ENCODE data around the gene SFRP4. TPM values are rescaled to one million over a fixed set of nuclear protein-coding genes. Genes with fewer than 3 reads are reported as not detected.

SFRP4 gene
- total RNA-seq, 1 experiment from 2014 or later = not detected

- Mint-ChIP-seq H3K27me3 (ENCODE audit: unreplicated experiment) (no peaks in the 10 kb centered on the region), H3K36me3 (ENCODE audit: insufficient read depth, unreplicated experiment) (no peaks in the 10 kb centered on the region), H3K4me1 (ENCODE audit: low read depth, unreplicated experiment) (peaks cover 46% of the 10 kb centered on the region), H3K4me3 (ENCODE audit: low read depth, unreplicated experiment) (peak overlapping the region; percentile 40), H3K27ac (ENCODE audit: unreplicated experiment) (peak overlapping the region; percentile 79), H3K9me3 (ENCODE audit: low read depth, unreplicated experiment) (no peaks in the 10 kb centered on the region)
- CTCF ChIA-PET = interaction anchor here (3.2 kb wide), 1 partner anchor 26 kb away, joined by 19 read pairs; the partner anchor contains the start of gene SFRP4
- intact Hi-C loops (cut with micrococcal nuclease; ENCODE audit: unreplicated experiment) = loop anchor here (2.0 to 5.0 kb wide), 2 partner anchors 22 to 44 kb away; partner anchors contain the start of gene EPDR1
- no TSS peak for BruUV-seq (replicated peaks)
- TF ChIP-seq CTCF (IDR thresholded peaks at IDR 0.05; ENCODE audit: unreplicated experiment) = no peak
- DNase-seq = peak; percentile 67
These were observed 26.5 kb upstream of the SFRP4 start for GRCh38 chr7:37942934-37943610.

GRCh38 chr7:37933018-37933566 lies 16.5 kb upstream of the SFRP4 start:
- Mint-ChIP-seq H3K4me1 (ENCODE audit: low read depth, unreplicated experiment) (no peaks in the 10 kb centered on the region), H3K9me3 (ENCODE audit: low read depth, unreplicated experiment) (peaks cover 3% of the 10 kb centered on the region), H3K4me3 (ENCODE audit: low read depth, unreplicated experiment) (no peak overlapping the region), H3K27me3 (ENCODE audit: unreplicated experiment) (no peaks in the 10 kb centered on the region), H3K27ac (ENCODE audit: unreplicated experiment) (no peak overlapping the region), H3K36me3 (ENCODE audit: insufficient read depth, unreplicated experiment) (no peaks in the 10 kb centered on the region)
- no TSS peak for BruUV-seq (replicated peaks)
- intact Hi-C loops (cut with micrococcal nuclease; ENCODE audit: unreplicated experiment) = no loop called here
- CTCF ChIA-PET = interaction anchor here (0.6 kb wide), 1 partner anchor 407 kb away, joined by 3 read pairs; no protein-coding TSS in a partner anchor
- TF ChIP-seq CTCF (IDR thresholded peaks at IDR 0.05; ENCODE audit: unreplicated experiment) = no peak
- no peak for DNase-seq

GRCh38 chr7:37932543-37932942 lies 15.9 kb upstream of the SFRP4 start:
- TF ChIP-seq CTCF (IDR thresholded peaks at IDR 0.05; ENCODE audit: unreplicated experiment) = no peak
- no peak for DNase-seq
- Mint-ChIP-seq H3K9me3 (ENCODE audit: low read depth, unreplicated experiment) (peaks cover 3% of the 10 kb centered on the region), H3K4me3 (ENCODE audit: low read depth, unreplicated experiment) (no peak overlapping the region), H3K36me3 (ENCODE audit: insufficient read depth, unreplicated experiment) (no peaks in the 10 kb centered on the region), H3K4me1 (ENCODE audit: low read depth, unreplicated experiment) (no peaks in the 10 kb centered on the region), H3K27me3 (ENCODE audit: unreplicated experiment) (no peaks in the 10 kb centered on the region), H3K27ac (ENCODE audit: unreplicated experiment) (no peak overlapping the region)
- no TSS peak for BruUV-seq (replicated peaks)
- intact Hi-C loops (cut with micrococcal nuclease; ENCODE audit: unreplicated experiment) = no loop called here
- CTCF ChIA-PET = interaction anchor here (0.7 kb wide), 1 partner anchor 270 kb away, joined by 3 read pairs; no protein-coding TSS in a partner anchor

- H3K36me3 Mint-ChIP-seq (ENCODE audit: insufficient read depth, unreplicated experiment) = no peaks in the 10 kb centered on the region
- no peak for DNase-seq
- H3K4me3 Mint-ChIP-seq (ENCODE audit: low read depth, unreplicated experiment) = no peak overlapping the region
- CTCF ChIA-PET = interaction anchor here (1.3 kb wide), 1 partner anchor 10 kb away, joined by 5 read pairs; the partner anchor contains the start of gene EPDR1
- no peaks in the 10 kb centered on the region for H3K9me3 Mint-ChIP-seq (ENCODE audit: low read depth, unreplicated experiment)
- intact Hi-C loops (cut with micrococcal nuclease; ENCODE audit: unreplicated experiment) = no loop called here
- H3K4me1 Mint-ChIP-seq (ENCODE audit: low read depth, unreplicated experiment) = no peaks in the 10 kb centered on the region
- no peak overlapping the region for H3K27ac Mint-ChIP-seq (ENCODE audit: unreplicated experiment)
- no peak for TF ChIP-seq CTCF (IDR thresholded peaks at IDR 0.05; ENCODE audit: unreplicated experiment)
- BruUV-seq (replicated peaks) = no TSS peak
- H3K27me3 Mint-ChIP-seq (ENCODE audit: unreplicated experiment) = no peaks in the 10 kb centered on the region
These were observed 13.8 kb upstream of the SFRP4 start for GRCh38 chr7:37930226-37930948.

Data from Calu3 (cell line).